Measurements from ENCODE around the gene PTGDR2. TPM values are rescaled to one million over a fixed set of nuclear protein-coding genes. Genes with fewer than 3 reads are reported as not detected.

The PTGDR2 gene
- total RNA-seq, 1 donor from 2014 or later, result not detected

DNA sequence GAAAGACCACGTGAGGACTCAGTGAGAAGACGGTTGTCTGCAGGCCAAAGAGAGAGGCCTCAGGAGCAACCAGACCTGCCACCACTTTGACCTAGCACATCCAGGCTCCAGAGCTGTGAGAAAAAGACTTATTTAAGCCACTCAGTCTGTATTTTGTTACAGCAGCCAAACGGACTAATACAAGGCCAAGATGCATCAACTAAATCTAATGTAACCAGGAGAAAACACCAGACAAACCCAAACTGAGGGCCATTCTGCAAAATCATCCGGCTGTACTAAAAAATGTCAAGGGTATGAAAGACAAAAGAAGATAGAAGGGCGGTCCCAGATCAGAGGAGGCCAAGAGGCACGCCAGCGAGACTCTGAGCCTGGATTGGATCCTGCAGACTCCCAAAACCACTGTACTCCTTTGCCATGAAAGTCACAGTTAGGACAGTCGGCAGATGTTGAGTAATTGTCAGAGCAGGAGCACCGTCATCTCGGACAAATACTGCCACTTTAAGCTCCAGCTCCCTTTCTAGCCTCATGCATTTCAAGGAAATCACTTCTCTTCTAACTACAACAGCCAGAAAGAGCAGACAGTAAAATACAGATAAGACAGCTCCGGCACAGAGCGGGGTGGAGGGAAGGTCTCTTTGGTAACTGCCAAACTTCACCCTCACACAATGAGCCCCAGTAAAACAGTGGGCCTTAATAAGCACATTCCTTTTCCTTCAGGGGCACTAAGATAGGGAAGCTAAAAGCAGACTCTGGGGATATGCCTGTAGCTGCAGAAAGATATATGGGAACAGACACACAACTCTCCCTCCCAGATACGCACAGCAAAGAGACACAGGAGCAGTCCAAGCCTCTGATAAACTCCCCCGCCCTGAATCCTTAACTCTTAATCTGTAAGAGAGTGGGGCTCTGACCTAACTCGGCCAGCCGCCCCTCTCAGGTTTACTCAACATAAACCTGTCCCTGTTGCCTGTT is 8.1 kb upstream of the PTGDR2 start:
- Histone ChIP-seq H3K27me3 (no peaks in the 10 kb centered on the region), H3K9me3 (no peaks in the 10 kb centered on the region), H3K4me1 (no peaks in the 10 kb centered on the region), H3K36me3 (no peaks in the 10 kb centered on the region), H3K4me3 (no peak overlapping the region), H3K27ac (no peak overlapping the region)
- DNase-seq (ENCODE audit: low spot score in 2 of 2), result peak in 1 of 2 donors; percentile 25
- intact Hi-C loops (cut with DNase I), result no loop called here
- TF ChIP-seq, protein P1, sequence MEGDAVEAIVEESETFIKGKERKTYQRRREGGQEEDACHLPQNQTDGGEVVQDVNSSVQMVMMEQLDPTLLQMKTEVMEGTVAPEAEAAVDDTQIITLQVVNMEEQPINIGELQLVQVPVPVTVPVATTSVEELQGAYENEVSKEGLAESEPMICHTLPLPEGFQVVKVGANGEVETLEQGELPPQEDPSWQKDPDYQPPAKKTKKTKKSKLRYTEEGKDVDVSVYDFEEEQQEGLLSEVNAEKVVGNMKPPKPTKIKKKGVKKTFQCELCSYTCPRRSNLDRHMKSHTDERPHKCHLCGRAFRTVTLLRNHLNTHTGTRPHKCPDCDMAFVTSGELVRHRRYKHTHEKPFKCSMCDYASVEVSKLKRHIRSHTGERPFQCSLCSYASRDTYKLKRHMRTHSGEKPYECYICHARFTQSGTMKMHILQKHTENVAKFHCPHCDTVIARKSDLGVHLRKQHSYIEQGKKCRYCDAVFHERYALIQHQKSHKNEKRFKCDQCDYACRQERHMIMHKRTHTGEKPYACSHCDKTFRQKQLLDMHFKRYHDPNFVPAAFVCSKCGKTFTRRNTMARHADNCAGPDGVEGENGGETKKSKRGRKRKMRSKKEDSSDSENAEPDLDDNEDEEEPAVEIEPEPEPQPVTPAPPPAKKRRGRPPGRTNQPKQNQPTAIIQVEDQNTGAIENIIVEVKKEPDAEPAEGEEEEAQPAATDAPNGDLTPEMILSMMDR (IDR thresholded peaks at IDR 0.05), result no peak

DNA sequence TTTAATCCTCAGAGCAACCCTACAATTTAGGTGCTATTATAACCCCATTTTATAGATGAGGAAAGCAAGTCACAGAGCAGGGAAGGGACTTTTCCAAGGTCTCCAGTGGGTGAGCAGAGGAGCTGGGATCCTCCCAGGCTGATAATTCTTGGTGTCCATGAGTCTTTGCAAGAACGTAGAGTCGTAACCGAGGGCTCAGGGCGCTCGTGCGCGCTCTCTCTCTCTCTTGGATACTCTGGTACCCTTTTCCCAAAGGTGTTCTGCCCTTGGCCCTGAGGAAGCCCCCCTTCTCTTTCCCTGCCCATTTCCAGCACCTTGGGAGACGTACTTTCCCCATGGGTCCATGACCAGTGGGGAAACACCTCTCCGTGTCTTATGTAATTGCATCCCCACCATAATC is 6.4 kb upstream of the PTGDR2 start:
- no peak overlapping the region for H3K4me3 ChIP-seq
- H3K36me3 ChIP-seq, result no peaks in the 10 kb centered on the region
- peak in 1 of 2 donors; percentile 15 for DNase-seq (ENCODE audit: low spot score in 2 of 2)
- H3K4me1 ChIP-seq, result no peaks in the 10 kb centered on the region
- no peaks in the 10 kb centered on the region for H3K9me3 ChIP-seq
- intact Hi-C loops (cut with DNase I), result no loop called here
- H3K27me3 ChIP-seq, result no peaks in the 10 kb centered on the region
- TF ChIP-seq, protein P1 (IDR thresholded peaks at IDR 0.05), result no peak
- H3K27ac ChIP-seq, result no peak overlapping the region

DNA sequence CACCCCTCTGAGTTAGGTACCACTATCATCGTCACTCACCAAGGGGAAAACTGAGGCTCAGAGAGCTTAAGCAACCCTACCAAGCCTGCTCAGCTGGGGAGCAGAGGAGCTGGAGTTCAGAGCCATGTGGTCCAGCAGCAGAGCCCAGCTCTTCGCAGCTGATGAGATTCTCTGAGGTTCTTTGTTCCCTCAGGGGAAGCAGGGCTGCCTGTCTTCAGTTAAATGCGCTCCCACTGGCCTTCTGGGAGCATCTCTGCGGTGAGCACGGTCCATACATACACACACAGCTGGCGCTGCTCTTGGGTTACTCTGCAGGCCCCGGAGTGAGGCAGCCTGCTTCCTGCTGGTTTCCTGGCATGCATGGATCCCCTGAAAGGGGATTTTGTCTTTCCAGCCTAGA is 5.2 kb upstream of the PTGDR2 start:
- Histone ChIP-seq H3K9me3 (no peaks in the 10 kb centered on the region), H3K27ac (no peak overlapping the region), H3K4me1 (no peaks in the 10 kb centered on the region), H3K4me3 (no peak overlapping the region), H3K27me3 (no peaks in the 10 kb centered on the region), H3K36me3 (no peaks in the 10 kb centered on the region)
- TF ChIP-seq, protein P1 (IDR thresholded peaks at IDR 0.05), result no peak
- peak in 1 of 2 donors; percentile 30 for DNase-seq (ENCODE audit: low spot score in 2 of 2)
- intact Hi-C loops (cut with DNase I), result no loop called here

DNA sequence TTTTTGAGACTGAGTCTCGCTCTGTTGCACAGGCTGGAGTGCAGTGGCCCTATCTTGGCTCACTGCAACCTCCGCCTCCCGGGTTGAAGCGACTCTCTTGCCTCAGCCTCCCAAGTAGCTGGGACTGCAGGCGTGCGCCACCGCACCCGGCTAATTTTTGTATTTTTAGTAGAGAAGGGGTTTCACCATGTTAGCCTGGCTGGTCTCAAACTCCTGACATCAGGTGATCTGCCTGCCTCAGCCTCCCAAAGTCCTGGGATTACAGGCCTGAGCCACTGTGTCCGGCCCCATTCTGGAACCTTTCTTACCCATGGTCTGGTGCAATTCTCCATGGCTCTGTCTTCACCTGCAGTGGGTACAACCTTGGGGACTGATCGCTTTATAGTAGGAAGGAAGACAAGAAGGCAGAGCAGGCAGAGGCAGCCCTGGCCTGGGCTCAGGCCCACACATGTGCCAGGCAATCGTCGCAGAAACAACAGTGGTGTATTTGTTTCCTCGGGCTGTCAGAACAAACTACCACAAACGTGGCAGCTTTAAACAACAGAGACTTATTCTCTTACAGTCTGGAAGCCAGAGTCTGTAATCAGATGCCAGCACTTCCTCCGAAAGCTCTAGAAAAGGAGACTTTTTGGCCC is 4.0 kb upstream of the PTGDR2 start:
- Histone ChIP-seq H3K9me3 (no peaks in the 10 kb centered on the region), H3K36me3 (no peaks in the 10 kb centered on the region), H3K27ac (no peak overlapping the region), H3K4me3 (no peak overlapping the region), H3K4me1 (no peaks in the 10 kb centered on the region), H3K27me3 (no peaks in the 10 kb centered on the region)
- DNase-seq (ENCODE audit: low spot score in 2 of 2), result no peak
- intact Hi-C loops (cut with DNase I), result no loop called here
- TF ChIP-seq, protein P1 (IDR thresholded peaks at IDR 0.05), result no peak

DNA sequence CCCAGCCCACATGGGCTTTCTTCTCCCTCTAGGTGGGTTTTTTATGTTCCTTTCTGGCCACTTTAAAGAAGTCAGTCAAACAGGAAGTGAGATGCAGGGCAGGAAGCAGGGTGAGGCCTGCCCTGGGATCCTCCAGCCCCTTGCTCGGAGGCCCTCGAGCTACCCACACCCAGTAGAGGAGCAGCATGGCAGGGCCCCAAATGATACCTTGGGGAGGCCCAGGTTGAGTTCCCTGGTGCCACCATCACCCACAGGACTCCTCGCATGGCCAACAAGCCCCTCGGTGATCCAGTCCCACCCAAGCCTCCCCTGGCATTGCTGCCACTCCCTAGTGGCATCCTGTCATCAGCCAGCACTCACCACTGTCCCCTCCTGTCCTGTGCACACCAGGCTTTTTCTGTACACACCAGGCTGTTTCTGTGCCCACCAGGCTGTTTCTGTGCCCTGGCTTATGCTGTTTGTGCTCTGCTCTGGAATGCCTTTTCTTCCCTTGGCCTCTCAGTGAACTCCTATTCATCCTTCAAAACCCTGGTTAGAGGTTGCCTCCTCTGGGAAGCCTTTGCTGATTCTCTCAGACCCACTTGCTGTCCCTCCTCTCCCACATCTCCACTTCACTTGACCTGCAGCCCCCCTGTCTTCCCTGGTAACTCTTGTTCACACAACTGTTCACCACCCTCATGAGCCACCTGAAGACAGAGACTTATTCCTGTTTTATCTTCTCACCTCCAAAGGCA is 3.1 kb upstream of the PTGDR2 start:
- TF ChIP-seq, protein P1 (IDR thresholded peaks at IDR 0.05), result no peak
- H3K27me3 ChIP-seq, result no peaks in the 10 kb centered on the region
- H3K9me3 ChIP-seq, result no peaks in the 10 kb centered on the region
- H3K36me3 ChIP-seq, result no peaks in the 10 kb centered on the region
- no peak for DNase-seq (ENCODE audit: low spot score in 2 of 2)
- no peaks in the 10 kb centered on the region for H3K4me1 ChIP-seq
- intact Hi-C loops (cut with DNase I), result no loop called here
- H3K27ac ChIP-seq, result no peak overlapping the region
- H3K4me3 ChIP-seq, result no peak overlapping the region

Data from ascending aorta (tissue), 2 donors.